22Rv1 (cell line): ENCODE results near the gene ARMC8.

Experiments used
- ZFX ChIP-seq: fragments of 450-650 bp; IDR thresholded peaks from 2 replicates; pipeline ENCODE4 v1.6.1; 2017; ENCODE audit warnings: antibody characterized with exemption, borderline replicate concordance
- TF ChIP-seq, protein P1 (sequence below): fragments of 450-650 bp; IDR thresholded peaks from 2 replicates; pipeline ENCODE4 v1.5.1; 2017; ENCODE audit warnings: mild to moderate bottlenecking

DNA sequence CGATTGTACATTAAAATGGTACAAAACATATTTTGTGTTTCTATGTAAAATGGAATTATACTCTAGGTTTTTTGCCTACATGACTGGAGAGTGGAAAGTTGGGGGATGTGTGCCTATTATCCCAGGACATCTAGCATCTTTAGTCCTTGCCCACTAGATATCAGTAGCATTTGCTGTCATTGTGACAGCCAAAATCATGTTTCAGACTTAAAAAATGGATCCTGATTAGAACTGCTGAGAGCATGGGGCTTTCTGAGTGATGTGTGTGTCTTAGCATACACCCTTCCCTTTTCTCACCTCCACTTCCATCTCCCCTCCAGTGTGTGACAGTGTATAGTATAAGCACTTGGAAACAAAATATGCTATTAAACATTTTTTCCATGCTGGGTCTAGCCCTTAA lies 13.3 kb downstream of the ARMC8 start:
- TF ChIP-seq, protein P1, sequence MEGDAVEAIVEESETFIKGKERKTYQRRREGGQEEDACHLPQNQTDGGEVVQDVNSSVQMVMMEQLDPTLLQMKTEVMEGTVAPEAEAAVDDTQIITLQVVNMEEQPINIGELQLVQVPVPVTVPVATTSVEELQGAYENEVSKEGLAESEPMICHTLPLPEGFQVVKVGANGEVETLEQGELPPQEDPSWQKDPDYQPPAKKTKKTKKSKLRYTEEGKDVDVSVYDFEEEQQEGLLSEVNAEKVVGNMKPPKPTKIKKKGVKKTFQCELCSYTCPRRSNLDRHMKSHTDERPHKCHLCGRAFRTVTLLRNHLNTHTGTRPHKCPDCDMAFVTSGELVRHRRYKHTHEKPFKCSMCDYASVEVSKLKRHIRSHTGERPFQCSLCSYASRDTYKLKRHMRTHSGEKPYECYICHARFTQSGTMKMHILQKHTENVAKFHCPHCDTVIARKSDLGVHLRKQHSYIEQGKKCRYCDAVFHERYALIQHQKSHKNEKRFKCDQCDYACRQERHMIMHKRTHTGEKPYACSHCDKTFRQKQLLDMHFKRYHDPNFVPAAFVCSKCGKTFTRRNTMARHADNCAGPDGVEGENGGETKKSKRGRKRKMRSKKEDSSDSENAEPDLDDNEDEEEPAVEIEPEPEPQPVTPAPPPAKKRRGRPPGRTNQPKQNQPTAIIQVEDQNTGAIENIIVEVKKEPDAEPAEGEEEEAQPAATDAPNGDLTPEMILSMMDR = no peak
- TF ChIP-seq ZFX = no peak
